ENCODE data around the gene COX7A1.

DNA sequence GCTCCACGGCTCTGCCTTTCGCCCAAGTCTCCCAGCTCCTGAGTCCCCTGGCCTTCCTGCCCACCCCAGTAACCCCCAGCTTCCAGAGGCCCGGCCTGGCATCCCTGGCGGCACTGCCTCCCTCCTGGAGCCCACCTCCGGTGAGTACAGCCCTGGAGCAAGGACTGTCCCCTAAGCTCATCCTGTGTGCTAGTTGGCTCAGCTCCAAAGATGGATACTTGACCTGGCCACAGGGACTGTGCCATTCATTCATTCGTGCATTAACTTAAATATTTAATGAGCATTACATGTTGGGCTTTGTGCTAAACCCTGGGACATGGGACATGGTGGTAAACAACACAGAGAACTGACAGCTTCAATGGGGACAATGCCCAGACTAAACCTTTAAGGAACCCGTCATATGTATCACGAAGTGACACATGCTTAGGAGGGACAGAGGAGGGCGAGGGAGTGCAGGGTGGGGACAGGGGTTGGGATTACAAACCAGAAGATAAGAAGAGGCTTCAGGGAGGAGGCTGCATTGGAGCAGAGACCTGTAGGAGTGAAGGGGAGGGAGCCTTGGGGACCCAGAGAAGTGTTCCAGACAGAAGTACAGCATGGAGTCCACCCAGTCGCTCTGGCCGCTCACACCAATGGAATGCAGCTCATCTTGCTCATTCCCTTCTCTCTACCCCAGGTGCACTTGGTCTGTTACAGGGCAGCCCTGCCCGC is 48.2 kb downstream of the COX7A1 start:
- TF ChIP-seq, protein P1, sequence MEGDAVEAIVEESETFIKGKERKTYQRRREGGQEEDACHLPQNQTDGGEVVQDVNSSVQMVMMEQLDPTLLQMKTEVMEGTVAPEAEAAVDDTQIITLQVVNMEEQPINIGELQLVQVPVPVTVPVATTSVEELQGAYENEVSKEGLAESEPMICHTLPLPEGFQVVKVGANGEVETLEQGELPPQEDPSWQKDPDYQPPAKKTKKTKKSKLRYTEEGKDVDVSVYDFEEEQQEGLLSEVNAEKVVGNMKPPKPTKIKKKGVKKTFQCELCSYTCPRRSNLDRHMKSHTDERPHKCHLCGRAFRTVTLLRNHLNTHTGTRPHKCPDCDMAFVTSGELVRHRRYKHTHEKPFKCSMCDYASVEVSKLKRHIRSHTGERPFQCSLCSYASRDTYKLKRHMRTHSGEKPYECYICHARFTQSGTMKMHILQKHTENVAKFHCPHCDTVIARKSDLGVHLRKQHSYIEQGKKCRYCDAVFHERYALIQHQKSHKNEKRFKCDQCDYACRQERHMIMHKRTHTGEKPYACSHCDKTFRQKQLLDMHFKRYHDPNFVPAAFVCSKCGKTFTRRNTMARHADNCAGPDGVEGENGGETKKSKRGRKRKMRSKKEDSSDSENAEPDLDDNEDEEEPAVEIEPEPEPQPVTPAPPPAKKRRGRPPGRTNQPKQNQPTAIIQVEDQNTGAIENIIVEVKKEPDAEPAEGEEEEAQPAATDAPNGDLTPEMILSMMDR (IDR thresholded peaks at IDR 0.05 in 8 of 11, conservative IDR thresholded peaks at IDR 0.05 in 3 of 11): no peak
- TF ChIP-seq POLR2A (IDR thresholded peaks at IDR 0.05): no peak
- no peak for TF ChIP-seq POLR2AphosphoS5 (IDR thresholded peaks at IDR 0.05)

Measured in spleen (tissue), 7 donors.